Activated B cell treated with CpG ODN at 0.5 μM for 24 hours (primary cell): ENCODE measurements around the gene FAM200C. TPM values are rescaled to one million over a fixed set of nuclear protein-coding genes. Genes with fewer than 3 reads are reported as not detected.

Experiments
- ATAC-seq: fragments of 200-7000 bp; cut with Tn5 transposase; one replicate; pipeline ENCODE4 v1.10.0; 2021; ENCODE audit warnings: low read depth, mild to moderate bottlenecking, moderate library complexity
- CTCF ChIA-PET: fragments of 350-600 bp; sonication (Branson Sonifier 250); formaldehyde crosslinking; loops from one replicate; lab custom pipeline; 2021; ENCODE audit warnings: antibody characterized with exemption; lab: Charles Lee
- POLR2A ChIA-PET: fragments of 350-600 bp; sonication (Branson Sonifier 250); formaldehyde crosslinking; loops from one replicate; lab custom pipeline; 2021; ENCODE audit warnings: antibody characterized with exemption; lab: Charles Lee
- DNase-seq: peaks from one replicate; pipeline ENCODE4 v3.0.0; 2022
- H3K27ac Mint-ChIP-seq: one replicate; pipeline ENCODE4 v1.8.0; 2020; ENCODE audit warnings: mixed read lengths
- H3K27me3 Mint-ChIP-seq: one replicate; pipeline ENCODE4 v1.8.0; 2021; ENCODE audit warnings: mixed read lengths
- H3K36me3 Mint-ChIP-seq: one replicate; pipeline ENCODE4 v1.8.0; 2021; ENCODE audit warnings: low read depth, mixed read lengths
- H3K4me1 Mint-ChIP-seq: one replicate; pipeline ENCODE4 v1.8.0; 2021; ENCODE audit warnings: mixed read lengths
- H3K4me3 Mint-ChIP-seq: one replicate; pipeline ENCODE4 v1.8.0; 2020; ENCODE audit warnings: mild to moderate bottlenecking, mixed read lengths
- H3K9me3 Mint-ChIP-seq: one replicate; pipeline ENCODE4 v1.8.0; 2020; ENCODE audit warnings: mixed read lengths
- CTCF ChIP-seq: fragments of 200-600 bp; IDR thresholded peaks from one replicate; pipeline ENCODE4 v1.8.0; 2022; ENCODE audit warnings: antibody characterized with exemption, mild to moderate bottlenecking
- intact Hi-C: fragments of 100-400 bp; cut with micrococcal nuclease; formaldehyde crosslinking; loops from one replicate; pipeline ENCODE4 v1.15.1; 2024
- total RNA-seq: library from RNA; stranded (reverse); gene quantifications from 2 replicates; pipeline ENCODE4 v1.2.3, GENCODE V29; 2022

The FAM200C gene
- total RNA-seq, 1 donor from 2014 or later = 0.44 TPM

- ChIA-PET POLR2A (no interaction called here), CTCF (no interaction called here)
- Mint-ChIP-seq H3K27ac (no peak overlapping the region), H3K36me3 (no peaks in the 10 kb centered on the region), H3K4me3 (no peak overlapping the region), H3K27me3 (peaks cover 8% of the 10 kb centered on the region), H3K9me3 (no peaks in the 10 kb centered on the region), H3K4me1 (no peaks in the 10 kb centered on the region)
- no peak for TF ChIP-seq CTCF
- no peak for DNase-seq
- intact Hi-C loops = no loop called here
- no peak for ATAC-seq
Measured at GRCh38 chr5:160356550-160357347, 43.1 kb downstream of the FAM200C start.

GRCh38 chr5:160354666-160355065, 45.2 kb downstream of the FAM200C start:
- DNase-seq (no peak), ATAC-seq (no peak)
- H3K4me3 Mint-ChIP-seq = no peak overlapping the region
- CTCF ChIA-PET = interaction anchor here (1.0 kb wide), 1 partner anchor 9 kb away, joined by 3 read pairs; no protein-coding TSS in a partner anchor
- H3K9me3 Mint-ChIP-seq = no peaks in the 10 kb centered on the region
- intact Hi-C loops = no loop called here
- H3K36me3 Mint-ChIP-seq = no peaks in the 10 kb centered on the region
- H3K27me3 Mint-ChIP-seq = no peaks in the 10 kb centered on the region
- TF ChIP-seq CTCF = no peak
- H3K4me1 Mint-ChIP-seq = no peaks in the 10 kb centered on the region
- H3K27ac Mint-ChIP-seq = no peak overlapping the region
- POLR2A ChIA-PET = no interaction called here

- no peaks in the 10 kb centered on the region for H3K4me1 Mint-ChIP-seq
- no peaks in the 10 kb centered on the region for H3K36me3 Mint-ChIP-seq
- H3K9me3 Mint-ChIP-seq = no peaks in the 10 kb centered on the region
- no peak overlapping the region for H3K4me3 Mint-ChIP-seq
- H3K27me3 Mint-ChIP-seq = no peaks in the 10 kb centered on the region
- DNase-seq (no peak), ATAC-seq (no peak)
- H3K27ac Mint-ChIP-seq = no peak overlapping the region
- POLR2A ChIA-PET = no interaction called here
- CTCF ChIA-PET = no interaction called here
- intact Hi-C loops = no loop called here
- no peak for TF ChIP-seq CTCF
Measured at GRCh38 chr5:160353379-160353778, 46.5 kb downstream of the FAM200C start.

GRCh38 chr5:160352308-160352707, 47.5 kb downstream of the FAM200C start:
- POLR2A ChIA-PET = interaction anchor here (0.6 kb wide), 1 partner anchor 25 kb away, joined by 3 read pairs; no protein-coding TSS in a partner anchor
- Mint-ChIP-seq H3K27me3 (no peaks in the 10 kb centered on the region), H3K4me3 (no peak overlapping the region), H3K9me3 (no peaks in the 10 kb centered on the region), H3K36me3 (no peaks in the 10 kb centered on the region), H3K4me1 (no peaks in the 10 kb centered on the region), H3K27ac (no peak overlapping the region)
- DNase-seq = no peak
- intact Hi-C loops = no loop called here
- CTCF ChIA-PET = interaction anchor here (0.7 to 1.7 kb wide), 3 partner anchors 10 to 330 kb away, joined by 3 to 7 read pairs (median 3); no protein-coding TSS in a partner anchor
- no peak for ATAC-seq
- TF ChIP-seq CTCF = no peak

GRCh38 chr5:160349935-160350303, 49.9 kb downstream of the FAM200C start:
- Mint-ChIP-seq H3K4me1 (no peaks in the 10 kb centered on the region), H3K27ac (no peak overlapping the region), H3K9me3 (no peaks in the 10 kb centered on the region), H3K36me3 (no peaks in the 10 kb centered on the region), H3K27me3 (no peaks in the 10 kb centered on the region), H3K4me3 (no peak overlapping the region)
- ATAC-seq (no peak), DNase-seq (no peak)
- intact Hi-C loops = loop anchor here (10.0 kb wide), 1 partner anchor 1195 kb away; no protein-coding TSS in a partner anchor
- POLR2A ChIA-PET = no interaction called here
- CTCF ChIA-PET = interaction anchor here (0.6 to 0.7 kb wide), 2 partner anchors 79 to 328 kb away, joined by 3 read pairs; no protein-coding TSS in a partner anchor
- TF ChIP-seq CTCF = no peak
